H1 (cell line): ENCODE measurements around the gene MAN1C1. TPM values are rescaled to one million over a fixed set of nuclear protein-coding genes. Genes with fewer than 3 reads are reported as not detected.

Experiments
- BACH1 ChIP-seq: IDR thresholded peaks from 2 replicates; pipeline ENCODE4 v1.6.1; 2012; ENCODE audit warnings: low read length, improper control_type of control experiment
- CBX8 ChIP-seq: fragments of 300-800, 300-1000 bp; sonication (generic); IDR thresholded peaks from 2 replicates; pipeline ENCODE4 v1.7.1; 2016; ENCODE audit warnings: low read depth, low read length, borderline replicate concordance
- CHD1 ChIP-seq: IDR thresholded peaks from 2 replicates; pipeline ENCODE4 v1.6.1; 2012; ENCODE audit warnings: low read depth, low read length, improper control_type of control experiment
- CTCF ChIP-seq, 3 experiments: IDR thresholded peaks; 1 replicate in 2 of 3; 2 replicates in 1 of 3; pipeline versions ENCODE4 v1.5.1 to v1.6.1; 2011; ENCODE audit warnings: low read length in 3 of 3, mild to moderate bottlenecking in 3 of 3, inconsistent platforms in 2 of 3, low read depth in 1 of 3, moderate library complexity in 1 of 3; ENCODE audit not compliant: insufficient read depth in 1 of 3; ENCODE audit errors: control extremely low read depth in 1 of 3
- EZH2 ChIP-seq: fragments of 200-600 bp; sonication (generic); IDR thresholded peaks from 2 replicates; pipeline ENCODE4 v1.7.1; 2012; ENCODE audit warnings: low read depth, mild to moderate bottlenecking, moderate library complexity, low read length, inconsistent platforms; ENCODE audit not compliant: severe bottlenecking
- FOSL1 ChIP-seq: IDR thresholded peaks from 2 replicates; pipeline ENCODE4 v1.6.1; 2011; ENCODE audit warnings: mild to moderate bottlenecking, low read depth, low read length, moderate library complexity; ENCODE audit not compliant: insufficient read depth
- GTF2F1 ChIP-seq: IDR thresholded peaks from 2 replicates; pipeline ENCODE4 v1.6.1; 2012; ENCODE audit warnings: low read depth, low read length, improper control_type of control experiment, borderline replicate concordance
- HDAC6 ChIP-seq: IDR thresholded peaks from one replicate; pipeline ENCODE4 v1.7.1; 2012; ENCODE audit warnings: low read depth, mild to moderate bottlenecking, inconsistent platforms, low read length, moderate library complexity
- JUND ChIP-seq: IDR thresholded peaks from 2 replicates; pipeline ENCODE4 v1.6.1; 2011; ENCODE audit warnings: mild to moderate bottlenecking, improper control_type of control experiment, low read length
- KDM5A ChIP-seq: fragments of 200-600 bp; IDR thresholded peaks from 2 replicates; pipeline ENCODE4 v1.7.1; 2012; ENCODE audit warnings: mild to moderate bottlenecking, low read length, inconsistent platforms, mixed read lengths
- NANOG ChIP-seq: IDR thresholded peaks from 2 replicates; pipeline ENCODE4 v1.6.1; 2011; ENCODE audit warnings: low read length, low read depth, mild to moderate bottlenecking, inconsistent platforms; ENCODE audit not compliant: insufficient read depth, poor library complexity, severe bottlenecking
- PHF8 ChIP-seq: fragments of 200-600 bp; sonication (generic); conservative IDR thresholded peaks from 2 replicates; pipeline ENCODE4 v1.7.1; 2012; ENCODE audit warnings: low read depth, mild to moderate bottlenecking, inconsistent platforms, low read length, moderate library complexity
- POU5F1 ChIP-seq: IDR thresholded peaks from 2 replicates; pipeline ENCODE4 v1.6.1; 2011; ENCODE audit warnings: low read depth, mild to moderate bottlenecking, low read length, moderate library complexity
- RAD21 ChIP-seq, 2 experiments: IDR thresholded peaks in 1 of 2; conservative IDR thresholded peaks in 1 of 2; 2 replicates each; pipeline ENCODE4 v1.6.1; 2011; ENCODE audit warnings: low read depth in 2 of 2, low read length in 2 of 2, improper control_type of control experiment in 1 of 2, inconsistent platforms in 1 of 2, mild to moderate bottlenecking in 1 of 2, moderate library complexity in 1 of 2
- RFX5 ChIP-seq: IDR thresholded peaks from 2 replicates; pipeline ENCODE4 v1.6.1; 2011; ENCODE audit warnings: low read depth, low read length, improper control_type of control experiment, borderline replicate concordance
- RXRA ChIP-seq: IDR thresholded peaks from 2 replicates; pipeline ENCODE4 v1.6.1; 2011; ENCODE audit warnings: low read depth, mild to moderate bottlenecking, low read length, moderate library complexity; ENCODE audit not compliant: insufficient read depth
- SP2 ChIP-seq: IDR thresholded peaks from 2 replicates; pipeline ENCODE4 v1.6.1; 2012; ENCODE audit warnings: mild to moderate bottlenecking, low read length, inconsistent platforms
- SP4 ChIP-seq: IDR thresholded peaks from 2 replicates; pipeline ENCODE4 v1.6.1; 2012; ENCODE audit warnings: low read length, inconsistent platforms
- polyA plus RNA-seq, 7 experiments: library from polyadenylated mRNA; depleted of rRNA in 3 of 7; stranded (reverse) in 5 of 7; unstranded in 2 of 7; fragments of >200 nt in 5 of 7; fragments of 200-250 nt in 2 of 7; gene quantifications; 1 replicate in 5 of 7; 2 replicates in 1 of 7; 4 replicates in 1 of 7; pipeline versions ENCODE4 v1.2.1 to v1.2.3, GENCODE V29; 2011 to 2013; ENCODE audit warnings: missing spikeins in 2 of 7, mixed read lengths in 2 of 7
- total RNA-seq: library from RNA; stranded (reverse); fragmentation: NEBNext Ultra II Directional; extraction: Animal tissue kit (Norgen Biotek cat#: 25700); gene quantifications from 2 replicates; pipeline ENCODE4 v1.2.1, GENCODE V29; 2021
- TF ChIP-seq, protein P1 (sequence below): IDR thresholded peaks from 2 replicates; pipeline ENCODE4 v1.6.1; 2011; ENCODE audit warnings: low read length, improper control_type of control experiment
- TF ChIP-seq, protein P2 (sequence below): IDR thresholded peaks from 2 replicates; pipeline ENCODE4 v1.6.1; 2011; ENCODE audit warnings: low read depth, mild to moderate bottlenecking, low read length; ENCODE audit not compliant: insufficient read depth

Gene MAN1C1
- total and polyA plus RNA-seq, 2 of the 8 experiments (the other 6 are each of a cell fraction or from before 2014, with no cell fraction given), result 7.8 to 15.2 TPM

DNA sequence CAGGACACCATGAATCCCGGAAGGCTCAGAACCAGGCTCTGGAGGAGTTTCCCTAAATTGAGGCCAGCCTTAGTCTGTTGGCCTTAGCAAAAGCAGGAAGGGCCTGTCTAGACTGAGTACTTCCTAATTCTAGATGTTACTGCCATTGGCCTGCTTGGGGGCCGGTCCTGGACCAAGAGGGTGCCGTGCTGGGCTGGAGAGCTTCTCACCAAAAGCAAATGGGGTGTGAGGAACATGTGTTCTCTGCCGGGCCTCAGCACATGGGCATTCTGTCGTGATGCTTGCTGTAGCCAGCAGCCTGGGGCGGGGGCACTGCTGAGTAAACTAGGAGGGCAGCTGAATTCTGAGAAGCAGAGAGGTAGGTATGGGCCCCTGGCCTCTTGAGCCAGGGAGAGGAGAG lies 35.7 kb upstream of the MAN1C1 start (continued):
- TF ChIP-seq SP4 (no peak), RFX5 (no peak), KDM5A (no peak), PHF8 (no peak), RAD21 (IDR thresholded peaks at IDR 0.05 in 1 of 2, conservative IDR thresholded peaks at IDR 0.05 in 1 of 2; ENCODE audit: low read depth in 2 of 2, low read length in 2 of 2) (peak; percentile 12 to 33; a peak in 2 of 4 replicates), EZH2 (no peak), JUND (no peak), FOSL1 (no peak), CBX8 (no peak), RXRA (no peak), GTF2F1 (no peak), SP2 (no peak), NANOG (no peak), HDAC6 (no peak), POU5F1 (no peak), CTCF (IDR thresholded peaks at IDR 0.05; ENCODE audit: control extremely low read depth in 1 of 3, insufficient read depth in 1 of 3, low read depth in 1 of 3, low read length in 3 of 3) (peak in 2 of 3 experiments; percentile 27 to 38; a peak in 2 of 4 replicates), CHD1 (no peak), BACH1 (no peak)
- TF ChIP-seq, protein P1, sequence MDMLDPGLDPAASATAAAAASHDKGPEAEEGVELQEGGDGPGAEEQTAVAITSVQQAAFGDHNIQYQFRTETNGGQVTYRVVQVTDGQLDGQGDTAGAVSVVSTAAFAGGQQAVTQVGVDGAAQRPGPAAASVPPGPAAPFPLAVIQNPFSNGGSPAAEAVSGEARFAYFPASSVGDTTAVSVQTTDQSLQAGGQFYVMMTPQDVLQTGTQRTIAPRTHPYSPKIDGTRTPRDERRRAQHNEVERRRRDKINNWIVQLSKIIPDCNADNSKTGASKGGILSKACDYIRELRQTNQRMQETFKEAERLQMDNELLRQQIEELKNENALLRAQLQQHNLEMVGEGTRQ, result no peak
- TF ChIP-seq, protein P2, sequence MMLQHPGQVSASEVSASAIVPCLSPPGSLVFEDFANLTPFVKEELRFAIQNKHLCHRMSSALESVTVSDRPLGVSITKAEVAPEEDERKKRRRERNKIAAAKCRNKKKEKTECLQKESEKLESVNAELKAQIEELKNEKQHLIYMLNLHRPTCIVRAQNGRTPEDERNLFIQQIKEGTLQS, result no peak
